Measurements from ENCODE around the gene DLX1. TPM values are rescaled to one million over a fixed set of nuclear protein-coding genes. Genes with fewer than 3 reads are reported as not detected.

The DLX1 gene
- total and polyA plus RNA-seq, 9 of the 15 experiments (the other 6 are each of a cell fraction or from before 2014, with no cell fraction given): 1.9 to 26.2 (median 9.6) TPM

GRCh38 chr2:172098650-172099471 is 13.6 kb downstream of the DLX1 start (continued):
- TF ChIP-seq PKNOX1 (IDR thresholded peaks at IDR 0.05): peak; percentile 39
- no peak for TF ChIP-seq TGIF2 (CRISPR knock-in tag; IDR thresholded peaks at IDR 0.05)
- 0 out of 2 replicates have a peak, but pooled peaks have one; percentile 33 for TF ChIP-seq HMGXB4 (CRISPR knock-in tag; IDR thresholded peaks at IDR 0.05)
- TF ChIP-seq SIN3B (IDR thresholded peaks at IDR 0.05; ENCODE audit: low read depth): no peak
- TF ChIP-seq IRF1 (CRISPR knock-in tag; IDR thresholded peaks at IDR 0.05; ENCODE audit: borderline replicate concordance): no peak
- peak; percentile 89 for TF ChIP-seq ATF7 (IDR thresholded peaks at IDR 0.05)
- no peak for TF ChIP-seq NFE2 (IDR thresholded peaks at IDR 0.05; ENCODE audit: low read depth)
- TF ChIP-seq POLR2H (tag; IDR thresholded peaks at IDR 0.05; ENCODE audit: low read depth): peak; percentile 77
- peak; percentile 15; the same call in 1 of the 2 replicates for TF ChIP-seq CREB1 (IDR thresholded peaks at IDR 0.05)
- peak; percentile 49 for TF ChIP-seq CREB1 (CRISPR knock-in tag; IDR thresholded peaks at IDR 0.05)
- no peak for TF ChIP-seq SMAD3 (CRISPR knock-in tag; conservative IDR thresholded peaks at IDR 0.05)
- TF ChIP-seq HNRNPLL (IDR thresholded peaks at IDR 0.05; ENCODE audit: low read depth, low read length, poor library complexity, severe bottlenecking): peak; percentile 73
- no peak for TF ChIP-seq ZNF583 (CRISPR knock-in tag; IDR thresholded peaks at IDR 0.05)
- 0 out of 2 replicates have a peak, but pooled peaks have one; percentile 31 for TF ChIP-seq DIDO1 (tag; IDR thresholded peaks at IDR 0.05; ENCODE audit: low read depth)
- peak; percentile 26 for TF ChIP-seq CHD4 (IDR thresholded peaks at IDR 0.05; ENCODE audit: insufficient read depth, insufficient replicate concordance, low read depth, low read length, poor library complexity, severe bottlenecking)
- 0 out of 2 replicates have a peak, but pooled peaks have one; percentile 4 for TF ChIP-seq PML (IDR thresholded peaks at IDR 0.05; ENCODE audit: low read length)
- TF ChIP-seq IRF9 (tag; IDR thresholded peaks at IDR 0.05): no peak
- TF ChIP-seq FIP1L1 (IDR thresholded peaks at IDR 0.05; ENCODE audit: low read depth, low read length, poor library complexity, severe bottlenecking): no peak
- 0 out of 2 replicates have a peak, but pooled peaks have one; percentile 29 for TF ChIP-seq STAT6 (CRISPR knock-in tag; IDR thresholded peaks at IDR 0.05)
- TF ChIP-seq BHLHE40 (IDR thresholded peaks at IDR 0.05; ENCODE audit: low read length): peak; percentile 92
- peak; percentile 55 for TF ChIP-seq MTA1 (IDR thresholded peaks at IDR 0.05; ENCODE audit: borderline replicate concordance)

All from K562 (cell line).